ENCODE results near the gene THSD4. TPM values are rescaled to one million over a fixed set of nuclear protein-coding genes. Genes with fewer than 3 reads are reported as not detected.

Gene THSD4
- total and polyA plus RNA-seq, 2 donors (not counting 1 experiment from before 2014, with no cell fraction given): 43.1 to 95.5 TPM

DNA sequence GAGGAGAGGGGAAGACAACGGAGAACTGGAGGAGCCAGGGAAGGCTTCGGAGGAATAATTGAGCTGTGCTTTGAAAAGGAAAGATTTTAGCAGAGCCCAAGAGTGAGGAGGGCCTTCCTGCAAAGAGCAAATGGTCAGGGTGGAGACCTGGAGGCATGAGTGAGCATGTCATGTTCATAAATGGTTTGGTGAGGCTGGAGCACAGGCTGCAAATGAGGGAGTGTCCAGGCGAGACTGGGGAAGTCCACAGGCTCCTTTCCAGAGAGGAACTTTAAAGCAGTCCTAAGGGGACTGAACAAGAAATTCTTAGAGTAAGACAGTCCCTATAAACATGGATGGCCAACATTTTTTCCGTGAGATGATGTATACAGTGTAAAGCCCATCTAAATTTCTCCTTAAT lies 108.8 kb downstream of the THSD4 start:
- no peak for TF ChIP-seq EZH2 (IDR thresholded peaks at IDR 0.05; ENCODE audit: low read length, missing control alignments)
- TF ChIP-seq, protein P1, sequence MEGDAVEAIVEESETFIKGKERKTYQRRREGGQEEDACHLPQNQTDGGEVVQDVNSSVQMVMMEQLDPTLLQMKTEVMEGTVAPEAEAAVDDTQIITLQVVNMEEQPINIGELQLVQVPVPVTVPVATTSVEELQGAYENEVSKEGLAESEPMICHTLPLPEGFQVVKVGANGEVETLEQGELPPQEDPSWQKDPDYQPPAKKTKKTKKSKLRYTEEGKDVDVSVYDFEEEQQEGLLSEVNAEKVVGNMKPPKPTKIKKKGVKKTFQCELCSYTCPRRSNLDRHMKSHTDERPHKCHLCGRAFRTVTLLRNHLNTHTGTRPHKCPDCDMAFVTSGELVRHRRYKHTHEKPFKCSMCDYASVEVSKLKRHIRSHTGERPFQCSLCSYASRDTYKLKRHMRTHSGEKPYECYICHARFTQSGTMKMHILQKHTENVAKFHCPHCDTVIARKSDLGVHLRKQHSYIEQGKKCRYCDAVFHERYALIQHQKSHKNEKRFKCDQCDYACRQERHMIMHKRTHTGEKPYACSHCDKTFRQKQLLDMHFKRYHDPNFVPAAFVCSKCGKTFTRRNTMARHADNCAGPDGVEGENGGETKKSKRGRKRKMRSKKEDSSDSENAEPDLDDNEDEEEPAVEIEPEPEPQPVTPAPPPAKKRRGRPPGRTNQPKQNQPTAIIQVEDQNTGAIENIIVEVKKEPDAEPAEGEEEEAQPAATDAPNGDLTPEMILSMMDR (conservative IDR thresholded peaks at IDR 0.05 in 1 of 2, IDR thresholded peaks at IDR 0.05 in 1 of 2; ENCODE audit: low read depth in 1 of 2, low read length in 2 of 2): no peak
- Histone ChIP-seq H4K20me1 (ENCODE audit: control insufficient read depth, extremely low read depth, insufficient read depth, low read length) (no peaks in the 10 kb centered on the region), H3K4me1 (ENCODE audit: control insufficient read depth, extremely low read depth, insufficient read depth, low read length) (peaks cover 2% of the 10 kb centered on the region), H3K36me3 (ENCODE audit: control insufficient read depth, insufficient read depth, low read length) (peaks cover 3% of the 10 kb centered on the region), H3K79me2 (ENCODE audit: control insufficient read depth, insufficient read depth, low read length) (no peaks in the 10 kb centered on the region), H3K4me3 (replicated peaks in 1 of 4; ENCODE audit: control extremely low read depth in 1 of 4, insufficient read depth in 1 of 4, low read depth in 3 of 4, low read length in 4 of 4) (no peak overlapping the region), H3K27ac (ENCODE audit: insufficient read depth, low read length) (no peak overlapping the region), H3K4me2 (ENCODE audit: extremely low read depth, insufficient read depth, low read length) (no peak overlapping the region), H3K27me3 (ENCODE audit: control insufficient read depth, insufficient read depth, low read length) (no peaks in the 10 kb centered on the region), H3K9ac (ENCODE audit: insufficient read depth, low read length) (no peak overlapping the region), H3K9me3 (ENCODE audit: control insufficient read depth, insufficient read depth, low read depth, low read length) (no peaks in the 10 kb centered on the region), H2AFZ (ENCODE audit: low read length) (no peak overlapping the region)
- DNase-seq (ENCODE audit: low read depth in 2 of 2): no peak

DNA sequence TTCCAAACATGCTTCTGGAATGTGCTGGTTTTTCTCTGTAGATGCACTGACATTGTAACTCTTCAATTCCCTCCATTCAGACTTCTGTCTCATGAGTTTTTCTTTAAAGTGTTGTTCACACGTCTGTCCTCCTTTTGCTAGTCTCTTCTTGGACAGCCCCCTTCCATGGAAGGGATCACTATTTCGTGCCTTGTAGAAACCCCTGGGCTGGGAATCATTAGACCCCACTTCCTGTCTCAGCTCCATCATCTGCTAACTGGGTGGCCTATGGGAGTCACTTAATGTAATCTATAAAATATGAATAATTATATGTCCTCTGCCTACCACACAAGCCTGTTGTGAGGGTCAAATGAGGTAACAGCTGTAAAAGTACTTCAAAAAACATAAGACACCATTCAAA lies 110.6 kb downstream of the THSD4 start:
- Histone ChIP-seq H3K27ac (ENCODE audit: insufficient read depth, low read length) (no peak overlapping the region), H4K20me1 (ENCODE audit: control insufficient read depth, extremely low read depth, insufficient read depth, low read length) (no peaks in the 10 kb centered on the region), H3K36me3 (ENCODE audit: control insufficient read depth, insufficient read depth, low read length) (peaks cover 3% of the 10 kb centered on the region), H3K9me3 (ENCODE audit: control insufficient read depth, insufficient read depth, low read depth, low read length) (no peaks in the 10 kb centered on the region), H3K79me2 (ENCODE audit: control insufficient read depth, insufficient read depth, low read length) (no peaks in the 10 kb centered on the region), H3K4me2 (ENCODE audit: extremely low read depth, insufficient read depth, low read length) (no peak overlapping the region), H3K4me1 (ENCODE audit: control insufficient read depth, extremely low read depth, insufficient read depth, low read length) (no peaks in the 10 kb centered on the region), H2AFZ (ENCODE audit: low read length) (no peak overlapping the region), H3K4me3 (replicated peaks in 1 of 4; ENCODE audit: control extremely low read depth in 1 of 4, insufficient read depth in 1 of 4, low read depth in 3 of 4, low read length in 4 of 4) (no peak overlapping the region), H3K27me3 (ENCODE audit: control insufficient read depth, insufficient read depth, low read length) (no peaks in the 10 kb centered on the region), H3K9ac (ENCODE audit: insufficient read depth, low read length) (no peak overlapping the region)
- TF ChIP-seq, protein P1 (conservative IDR thresholded peaks at IDR 0.05 in 1 of 2, IDR thresholded peaks at IDR 0.05 in 1 of 2; ENCODE audit: low read depth in 1 of 2, low read length in 2 of 2): no peak
- TF ChIP-seq EZH2 (IDR thresholded peaks at IDR 0.05; ENCODE audit: low read length, missing control alignments): no peak
- DNase-seq (ENCODE audit: low read depth in 2 of 2): no peak

DNA sequence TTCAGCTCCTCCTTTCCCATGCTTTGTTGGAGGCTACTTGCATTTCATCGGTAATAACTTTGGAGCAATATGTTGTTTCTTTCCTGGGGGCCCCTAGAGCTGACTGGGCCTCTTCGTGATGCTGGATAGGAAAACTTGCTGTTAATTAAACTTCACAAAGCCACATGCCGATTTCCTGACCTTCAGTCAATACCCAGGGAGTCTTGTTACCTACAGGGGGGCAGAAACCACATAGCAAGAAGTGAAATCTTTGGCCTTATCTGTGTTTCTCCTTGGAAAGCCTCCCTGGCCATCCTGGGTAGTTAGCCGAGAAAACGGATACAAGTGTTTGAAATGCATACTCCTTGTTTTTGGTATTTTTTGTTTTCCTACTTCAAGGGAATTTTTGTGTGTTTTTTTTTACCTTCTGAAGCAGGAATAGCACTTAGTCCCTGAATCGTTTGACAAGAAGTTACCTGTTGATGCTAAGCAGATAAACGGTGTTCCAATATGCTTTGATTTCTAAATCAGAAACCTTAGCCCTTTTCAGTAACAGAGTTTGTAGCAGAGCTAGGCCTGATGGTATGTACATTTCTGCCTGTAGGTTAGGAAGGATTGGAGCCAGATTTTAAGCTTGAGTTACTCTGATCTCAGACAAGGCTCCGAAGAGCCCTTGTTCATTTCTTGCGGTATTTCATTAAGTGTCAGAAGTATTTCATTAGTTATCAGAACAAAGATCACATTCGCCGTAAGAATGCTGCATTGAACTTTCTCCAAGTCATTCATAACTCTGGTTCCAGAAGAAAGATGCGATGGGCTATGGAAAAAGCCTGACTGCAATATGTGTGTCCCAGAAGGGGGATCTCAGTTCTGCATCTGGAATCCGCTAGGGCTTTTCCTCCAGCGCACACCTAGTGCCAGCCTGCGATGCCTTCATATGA lies 111.5 kb downstream of the THSD4 start:
- Histone ChIP-seq H3K9me3 (ENCODE audit: control insufficient read depth, insufficient read depth, low read depth, low read length) (no peaks in the 10 kb centered on the region), H4K20me1 (ENCODE audit: control insufficient read depth, extremely low read depth, insufficient read depth, low read length) (no peaks in the 10 kb centered on the region), H3K4me1 (ENCODE audit: control insufficient read depth, extremely low read depth, insufficient read depth, low read length) (no peaks in the 10 kb centered on the region), H2AFZ (ENCODE audit: low read length) (no peak overlapping the region), H3K27me3 (ENCODE audit: control insufficient read depth, insufficient read depth, low read length) (no peaks in the 10 kb centered on the region), H3K9ac (ENCODE audit: insufficient read depth, low read length) (no peak overlapping the region), H3K27ac (ENCODE audit: insufficient read depth, low read length) (no peak overlapping the region), H3K36me3 (ENCODE audit: control insufficient read depth, insufficient read depth, low read length) (peaks cover 3% of the 10 kb centered on the region), H3K4me2 (ENCODE audit: extremely low read depth, insufficient read depth, low read length) (no peak overlapping the region), H3K4me3 (replicated peaks in 1 of 4; ENCODE audit: control extremely low read depth in 1 of 4, insufficient read depth in 1 of 4, low read depth in 3 of 4, low read length in 4 of 4) (no peak overlapping the region), H3K79me2 (ENCODE audit: control insufficient read depth, insufficient read depth, low read length) (no peaks in the 10 kb centered on the region)
- DNase-seq (ENCODE audit: low read depth in 2 of 2): no peak
- no peak for TF ChIP-seq EZH2 (IDR thresholded peaks at IDR 0.05; ENCODE audit: low read length, missing control alignments)
- TF ChIP-seq, protein P1 (conservative IDR thresholded peaks at IDR 0.05 in 1 of 2, IDR thresholded peaks at IDR 0.05 in 1 of 2; ENCODE audit: low read depth in 1 of 2, low read length in 2 of 2): no peak

Data from fibroblast of lung (primary cell).